Measurements from ENCODE around the gene GPR61.

The GPR61 gene

GRCh38 chr1:109537450-109538178 lies 2.1 kb upstream of the GPR61 start:
- DNase-seq, result no peak

DNA sequence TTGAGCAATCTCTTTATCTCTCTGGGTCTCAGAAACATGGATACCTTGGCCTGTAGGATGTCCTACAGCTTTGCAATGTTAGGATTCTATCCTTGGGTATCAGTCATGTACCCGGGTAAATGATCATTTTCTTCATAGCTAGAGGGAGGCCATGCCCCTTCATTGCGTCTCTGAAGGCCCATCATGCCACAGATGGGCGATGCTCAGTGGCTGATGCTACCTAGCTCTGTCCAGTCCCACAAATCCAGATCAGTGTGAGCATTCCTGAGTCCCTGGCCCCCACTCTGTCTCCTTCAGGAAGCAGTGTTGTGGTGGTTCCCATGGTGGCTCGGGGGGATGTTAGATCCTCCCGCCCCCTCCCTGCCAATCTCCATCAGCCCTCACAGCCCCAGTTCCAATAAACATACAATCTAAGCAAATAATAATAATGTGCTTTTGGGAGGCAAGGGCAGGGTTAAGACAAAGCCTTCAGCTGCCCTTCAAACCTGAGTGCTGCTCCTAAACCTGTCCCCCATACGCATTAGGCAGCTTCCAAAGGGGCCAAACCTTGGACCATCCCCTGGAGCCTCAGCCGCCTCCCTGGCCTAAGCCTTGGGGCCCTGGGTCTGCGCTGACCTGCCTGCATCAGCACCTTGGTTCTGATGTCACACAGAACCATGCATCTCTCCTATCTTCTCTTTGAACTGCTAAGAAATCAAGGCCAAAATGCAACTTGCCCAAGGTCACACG lies 681 bp upstream of the GPR61 start:
- no peak for DNase-seq

GRCh38 chr1:109541102-109541501 lies 1.4 kb downstream of the GPR61 start:
- DNase-seq, result no peak

DNA sequence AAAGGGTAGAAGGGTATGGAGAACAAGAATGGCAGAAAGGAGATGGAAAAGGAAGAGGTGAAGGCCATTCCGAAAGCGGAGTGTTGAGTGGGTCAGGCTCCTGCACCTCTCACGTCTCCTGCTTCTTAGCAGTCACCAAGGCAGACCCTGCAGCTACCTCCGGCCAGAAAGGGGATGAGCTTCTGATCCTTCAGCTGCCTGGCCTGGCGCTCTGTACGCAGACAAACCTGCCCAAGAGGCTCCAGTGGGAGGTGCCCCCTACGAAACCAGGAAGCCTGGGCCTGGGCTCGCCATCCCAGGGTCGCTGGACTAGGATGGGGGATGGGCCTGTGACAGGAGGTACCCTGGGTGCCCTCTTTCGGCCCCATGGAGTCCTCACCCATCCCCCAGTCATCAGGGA lies 3.0 kb downstream of the GPR61 start:
- DNase-seq, result no peak

GRCh38 chr1:109543283-109543987 lies 3.8 kb downstream of the GPR61 start:
- DNase-seq, result no peak

- no peak for DNase-seq
These were observed 4.5 kb downstream of the GPR61 start for GRCh38 chr1:109543988-109544735.

DNA sequence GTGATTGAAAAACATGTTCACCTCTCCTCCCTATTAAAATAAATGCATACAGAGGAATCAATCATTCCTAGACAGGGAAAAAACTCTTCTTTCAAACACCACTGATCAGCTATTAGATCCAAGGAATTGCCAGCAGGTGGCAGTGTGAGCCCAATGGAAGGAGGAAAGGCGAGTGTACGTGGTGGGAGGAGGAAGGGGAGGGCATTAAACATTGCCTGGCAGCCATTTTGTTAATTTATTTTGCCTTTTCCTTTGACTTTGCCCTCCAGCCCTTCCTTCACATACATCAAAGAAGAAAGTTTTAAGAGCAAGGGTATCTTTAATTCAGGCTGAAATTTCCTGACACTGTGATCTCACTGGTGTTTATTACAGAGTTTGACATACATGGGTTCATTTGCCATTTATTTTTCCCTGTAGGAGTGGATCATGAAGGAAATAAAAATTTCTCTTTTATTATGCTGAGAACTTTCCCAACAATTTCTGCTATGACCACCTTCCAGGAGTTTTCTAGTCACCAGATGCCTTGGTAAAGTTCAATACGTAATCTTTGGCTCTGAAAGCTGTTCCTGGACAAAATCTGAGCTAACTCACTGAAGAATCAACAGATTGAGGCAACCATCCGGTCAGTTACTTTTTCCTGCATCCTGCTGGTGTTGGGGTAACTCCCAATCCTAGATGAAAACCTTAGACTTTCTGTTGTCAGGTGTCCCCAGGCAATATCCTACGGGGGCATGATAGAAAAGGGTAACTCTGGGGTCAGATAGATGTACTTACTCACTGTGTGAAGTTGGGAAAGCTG lies 6.8 kb downstream of the GPR61 start:
- DNase-seq, result peak; percentile 89

GRCh38 chr1:109547463-109548320 lies 8.0 kb downstream of the GPR61 start:
- DNase-seq, result peak; percentile 14

DNA sequence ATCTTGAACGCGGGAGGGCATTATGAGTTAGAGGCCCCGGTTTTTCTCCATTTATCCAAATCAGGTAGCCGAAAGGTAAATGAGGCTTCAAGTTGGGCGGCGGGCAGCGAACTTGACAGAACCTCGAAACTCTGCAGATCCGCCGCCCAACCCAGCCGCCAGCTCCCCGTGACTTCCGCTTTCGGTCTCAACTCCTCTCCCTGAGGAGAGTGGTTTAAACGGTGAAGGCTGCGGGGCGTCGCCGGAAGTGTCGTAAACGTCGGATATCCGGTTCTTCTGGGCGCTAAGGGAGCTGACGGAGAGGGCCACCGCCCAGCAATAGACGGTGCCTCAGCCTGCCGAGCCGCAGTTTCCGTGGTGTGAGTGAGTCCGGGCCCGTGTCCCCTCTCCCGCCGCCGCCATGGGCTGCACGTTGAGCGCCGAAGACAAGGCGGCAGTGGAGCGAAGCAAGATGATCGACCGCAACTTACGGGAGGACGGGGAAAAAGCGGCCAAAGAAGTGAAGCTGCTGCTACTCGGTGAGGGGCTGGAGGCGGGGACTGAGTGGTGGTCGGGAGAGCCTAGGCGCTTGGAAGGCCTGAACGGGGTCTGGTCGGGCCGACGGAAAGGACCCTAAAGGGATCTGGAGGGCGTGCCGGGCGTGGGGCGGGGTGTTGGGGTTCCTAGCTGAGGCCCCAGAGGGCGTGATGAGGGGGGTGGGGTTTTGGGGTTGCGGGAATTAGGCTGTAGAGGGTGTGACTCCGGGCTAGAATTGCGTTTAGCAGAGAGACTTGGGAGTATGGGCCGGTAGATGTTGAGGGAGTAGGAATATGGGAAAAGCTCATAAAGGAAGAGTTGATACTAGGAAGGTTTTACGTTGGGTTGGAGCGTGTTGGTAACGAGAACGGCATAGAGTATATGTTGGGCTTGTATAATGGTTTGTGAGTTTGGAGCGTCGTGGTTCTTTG lies 8.9 kb downstream of the GPR61 start, which contains the start of gene GNAI3:
Gene GNAI3, plus strand, starts transcription at position 295 of the 947 bp plus-strand sequence. Its CDS starts 106 bp downstream, at position 401.
- DNase-seq, result peak; percentile 93

DNA sequence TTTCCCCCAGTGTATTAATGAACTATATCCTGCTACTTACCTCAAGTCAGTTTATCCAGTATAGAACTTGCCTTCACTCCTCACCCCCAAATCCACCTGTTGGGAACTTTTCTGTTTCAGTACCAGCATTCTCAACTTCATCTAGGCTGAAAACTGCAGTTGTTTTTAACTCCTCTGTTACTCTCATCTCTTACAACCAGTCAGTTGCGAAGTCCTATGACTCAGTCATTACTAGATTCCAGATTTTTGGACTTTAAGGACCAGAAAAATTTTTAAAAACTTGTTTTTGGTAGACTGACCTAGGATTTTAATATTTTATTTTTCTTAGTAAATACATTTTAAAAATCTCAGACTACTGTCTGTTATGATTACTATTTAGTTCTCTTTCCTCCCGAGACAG lies 16.9 kb downstream of the GPR61 start:
- DNase-seq, result no peak

DNA sequence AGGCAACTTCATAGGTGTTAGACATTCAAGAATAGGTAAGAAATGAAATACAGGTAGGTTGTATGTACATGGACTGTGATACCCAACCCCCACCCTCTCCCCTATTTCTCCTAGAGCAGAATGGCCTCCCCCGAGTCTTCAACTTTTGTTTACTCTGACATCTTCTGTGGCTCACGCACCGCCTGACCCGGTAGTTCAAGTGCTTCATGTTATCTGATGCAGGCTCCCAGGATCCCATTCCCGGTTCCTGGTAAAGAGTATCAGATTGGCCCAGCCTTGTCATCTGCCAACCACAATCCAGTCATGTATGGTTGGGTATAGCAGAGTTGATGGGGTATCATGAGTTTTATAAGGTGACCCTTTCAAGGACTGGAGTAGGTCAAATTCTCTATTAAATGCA lies 17.8 kb downstream of the GPR61 start:
- DNase-seq, result no peak

GRCh38 chr1:109559995-109560394 lies 20.3 kb downstream of the GPR61 start:
- no peak for DNase-seq

DNA sequence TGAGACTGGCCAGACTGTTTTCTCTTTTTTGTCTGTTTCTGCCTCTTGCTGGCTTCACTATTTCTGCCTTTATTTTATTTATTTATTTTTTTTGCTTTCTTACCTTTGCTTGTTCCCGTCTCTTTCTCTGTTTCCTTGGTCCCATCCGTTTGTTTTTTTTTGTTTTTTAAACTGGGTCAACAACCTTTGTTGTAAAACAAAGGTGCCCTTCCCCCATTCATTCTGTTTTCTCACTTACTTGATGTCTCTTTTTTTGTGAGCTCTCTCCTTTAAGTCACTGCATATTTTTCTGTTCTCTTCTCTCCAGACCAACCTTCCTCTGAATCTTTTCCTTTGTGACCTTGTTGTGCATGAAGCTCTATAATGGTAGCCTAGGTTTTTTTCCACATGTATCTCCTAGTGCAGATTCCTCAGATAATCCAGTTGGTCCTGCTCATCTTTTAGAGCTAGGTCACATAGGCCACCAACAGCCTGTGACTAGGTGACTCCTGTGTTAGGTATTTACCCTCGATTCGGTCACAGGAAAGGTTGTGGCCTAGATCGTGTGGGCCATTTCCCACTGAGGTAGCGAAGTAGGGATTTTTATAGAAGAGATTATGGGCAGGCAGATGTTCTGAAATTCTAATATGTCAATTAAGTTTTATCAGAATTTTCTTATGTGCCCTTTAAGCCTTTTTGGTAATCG lies 24.7 kb downstream of the GPR61 start:
- no peak for DNase-seq

- no peak for DNase-seq
These were observed 25.6 kb downstream of the GPR61 start for GRCh38 chr1:109565241-109565640.

- no peak for DNase-seq
These were observed 27.3 kb downstream of the GPR61 start for GRCh38 chr1:109566982-109567381.

- DNase-seq, result no peak
These were observed 28.4 kb downstream of the GPR61 start for GRCh38 chr1:109567877-109568672.

DNA sequence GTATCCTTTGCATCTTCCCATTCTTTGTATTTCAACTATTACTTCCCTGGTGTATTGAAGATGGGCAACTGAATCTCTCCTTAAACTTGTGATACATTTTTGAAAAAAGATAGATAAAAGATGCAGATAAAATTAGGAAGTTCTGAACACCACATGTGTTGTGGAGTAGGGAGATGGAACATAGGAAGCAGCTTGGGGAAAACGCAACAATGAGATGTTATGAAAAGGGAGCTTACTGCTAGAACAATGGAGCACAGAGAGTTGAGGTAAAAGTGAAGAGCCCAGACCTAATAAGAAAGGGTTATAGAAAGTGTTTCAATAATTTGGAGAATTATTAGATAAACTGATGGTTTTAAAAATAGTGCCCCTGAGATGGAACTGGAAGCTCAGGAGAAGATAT lies 29.7 kb downstream of the GPR61 start:
- no peak for DNase-seq

DNA sequence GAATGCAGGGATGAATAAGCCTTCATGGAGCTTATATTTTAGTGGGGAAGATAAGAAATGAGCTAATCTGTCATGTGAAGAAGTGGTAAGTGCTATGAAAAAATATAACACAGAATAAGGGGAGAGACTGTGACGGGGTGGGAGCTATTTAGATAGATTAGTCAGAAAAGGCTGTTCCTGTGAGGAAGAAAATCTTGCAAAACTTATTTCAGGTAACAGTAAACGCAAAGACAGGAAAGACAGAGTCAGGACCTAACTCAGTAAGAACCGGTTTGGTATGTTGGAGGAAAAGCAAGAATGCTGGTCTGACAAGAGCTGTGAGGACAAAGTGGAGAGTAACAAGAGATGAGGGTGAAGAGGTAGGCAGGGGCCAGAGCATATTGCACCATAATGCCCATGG lies 30.7 kb downstream of the GPR61 start:
- no peak for DNase-seq

GRCh38 chr1:109573785-109574184 lies 34.1 kb downstream of the GPR61 start:
- DNase-seq, result no peak
